H1 (cell line): Measurements from ENCODE around the gene TXNDC11. TPM values are rescaled to one million over a fixed set of nuclear protein-coding genes. Genes with fewer than 3 reads are reported as not detected.
A peak's percentile ranks its signal among the peaks of the same experiment; 100 is the strongest.

ENCODE experiments used
- HDAC2 ChIP-seq, 2 experiments: fragments of 300-600 bp in 1 of 2; sonication (generic) in 1 of 2; IDR thresholded peaks; 2 replicates each; pipeline ENCODE4 v1.6.1; 2011 to 2012; ENCODE audit warnings: low read depth in 2 of 2, low read length in 2 of 2, mild to moderate bottlenecking in 2 of 2, moderate library complexity in 2 of 2, borderline replicate concordance in 1 of 2, inconsistent platforms in 1 of 2
- KDM5A ChIP-seq: fragments of 200-600 bp; IDR thresholded peaks from 2 replicates; pipeline ENCODE4 v1.7.1; 2012; ENCODE audit warnings: mild to moderate bottlenecking, low read length, inconsistent platforms, mixed read lengths
- RAD21 ChIP-seq, 2 experiments: IDR thresholded peaks in 1 of 2; conservative IDR thresholded peaks in 1 of 2; 2 replicates each; pipeline ENCODE4 v1.6.1; 2011; ENCODE audit warnings: low read depth in 2 of 2, low read length in 2 of 2, improper control_type of control experiment in 1 of 2, inconsistent platforms in 1 of 2, mild to moderate bottlenecking in 1 of 2, moderate library complexity in 1 of 2
- RBBP5 ChIP-seq: IDR thresholded peaks from 2 replicates; pipeline ENCODE4 v1.7.1; 2012; ENCODE audit warnings: low read depth, mild to moderate bottlenecking, inconsistent platforms, low read length, moderate library complexity, borderline replicate concordance
- RXRA ChIP-seq: IDR thresholded peaks from 2 replicates; pipeline ENCODE4 v1.6.1; 2011; ENCODE audit warnings: low read depth, mild to moderate bottlenecking, low read length, moderate library complexity; ENCODE audit not compliant: insufficient read depth
- SAP30 ChIP-seq: fragments of 300-600 bp; sonication (generic); IDR thresholded peaks from 2 replicates; pipeline ENCODE4 v1.7.1; 2012; ENCODE audit warnings: low read length, moderate library complexity, mild to moderate bottlenecking, inconsistent platforms; ENCODE audit not compliant: insufficient read depth, insufficient replicate concordance
- TCF12 ChIP-seq: IDR thresholded peaks from 2 replicates; pipeline ENCODE4 v1.6.1; 2011; ENCODE audit warnings: low read depth, mild to moderate bottlenecking, low read length
- polyA plus RNA-seq, 7 experiments: library from polyadenylated mRNA; depleted of rRNA in 3 of 7; stranded (reverse) in 5 of 7; unstranded in 2 of 7; fragments of >200 nt in 5 of 7; fragments of 200-250 nt in 2 of 7; gene quantifications; 1 replicate in 5 of 7; 2 replicates in 1 of 7; 4 replicates in 1 of 7; pipeline versions ENCODE4 v1.2.1 to v1.2.3, GENCODE V29; 2011 to 2013; ENCODE audit warnings: missing spikeins in 2 of 7, mixed read lengths in 2 of 7
- total RNA-seq: library from RNA; stranded (reverse); fragmentation: NEBNext Ultra II Directional; extraction: Animal tissue kit (Norgen Biotek cat#: 25700); gene quantifications from 2 replicates; pipeline ENCODE4 v1.2.1, GENCODE V29; 2021
- TF ChIP-seq, protein P1 (sequence below): IDR thresholded peaks from 2 replicates; pipeline ENCODE4 v1.6.1; 2012; ENCODE audit warnings: inconsistent platforms
- TF ChIP-seq, protein P2 (sequence below): fragments of 300-600 bp; sonication (generic); IDR thresholded peaks from 2 replicates; pipeline ENCODE4 v1.7.1; 2012; ENCODE audit warnings: low read length, moderate library complexity, mild to moderate bottlenecking, inconsistent platforms; ENCODE audit not compliant: insufficient replicate concordance

The TXNDC11 gene
- total and polyA plus RNA-seq, 2 of the 8 experiments (the other 6 are each of a cell fraction or from before 2014, with no cell fraction given): 13.5 to 13.8 TPM

DNA sequence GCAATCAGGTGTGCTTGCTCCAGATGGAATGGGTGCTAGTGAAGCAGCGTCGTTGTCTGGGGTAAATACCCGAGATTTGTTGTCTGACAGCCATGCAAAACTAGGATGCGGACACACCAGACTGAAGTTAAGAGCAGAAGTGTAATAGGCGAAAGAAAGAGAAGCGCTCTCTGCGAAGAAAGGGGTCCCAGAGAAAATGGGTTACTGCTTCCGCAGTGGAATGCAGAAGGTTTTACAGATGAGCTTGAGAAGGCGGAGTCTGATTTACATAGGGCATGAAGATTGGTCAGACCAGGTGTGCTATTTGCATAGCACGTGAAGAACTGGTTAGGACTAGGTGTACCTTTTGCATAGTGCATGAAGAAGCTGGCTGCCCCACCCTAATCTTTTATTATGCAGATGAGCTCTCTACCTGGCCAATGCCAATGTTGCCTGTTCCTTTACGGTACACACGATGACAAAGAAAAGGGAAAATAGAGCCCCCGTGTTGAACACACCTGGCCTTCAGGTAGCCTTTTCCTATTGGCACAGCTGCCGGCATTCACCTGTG, 106.4 kb downstream of the TXNDC11 start (continued):
- TF ChIP-seq, protein P1, sequence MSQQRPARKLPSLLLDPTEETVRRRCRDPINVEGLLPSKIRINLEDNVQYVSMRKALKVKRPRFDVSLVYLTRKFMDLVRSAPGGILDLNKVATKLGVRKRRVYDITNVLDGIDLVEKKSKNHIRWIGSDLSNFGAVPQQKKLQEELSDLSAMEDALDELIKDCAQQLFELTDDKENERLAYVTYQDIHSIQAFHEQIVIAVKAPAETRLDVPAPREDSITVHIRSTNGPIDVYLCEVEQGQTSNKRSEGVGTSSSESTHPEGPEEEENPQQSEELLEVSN: no peak
- TF ChIP-seq TCF12 (peak; percentile 93), RXRA (no peak), SAP30 (no peak), KDM5A (no peak), RAD21 (IDR thresholded peaks at IDR 0.05 in 1 of 2, conservative IDR thresholded peaks at IDR 0.05 in 1 of 2; ENCODE audit: low read depth in 2 of 2, low read length in 2 of 2) (no peak; a peak in 1 of 4 replicates), RBBP5 (no peak), HDAC2 (IDR thresholded peaks at IDR 0.05; ENCODE audit: borderline replicate concordance in 1 of 2, low read depth in 2 of 2, low read length in 2 of 2) (no peak)
- TF ChIP-seq, protein P2, sequence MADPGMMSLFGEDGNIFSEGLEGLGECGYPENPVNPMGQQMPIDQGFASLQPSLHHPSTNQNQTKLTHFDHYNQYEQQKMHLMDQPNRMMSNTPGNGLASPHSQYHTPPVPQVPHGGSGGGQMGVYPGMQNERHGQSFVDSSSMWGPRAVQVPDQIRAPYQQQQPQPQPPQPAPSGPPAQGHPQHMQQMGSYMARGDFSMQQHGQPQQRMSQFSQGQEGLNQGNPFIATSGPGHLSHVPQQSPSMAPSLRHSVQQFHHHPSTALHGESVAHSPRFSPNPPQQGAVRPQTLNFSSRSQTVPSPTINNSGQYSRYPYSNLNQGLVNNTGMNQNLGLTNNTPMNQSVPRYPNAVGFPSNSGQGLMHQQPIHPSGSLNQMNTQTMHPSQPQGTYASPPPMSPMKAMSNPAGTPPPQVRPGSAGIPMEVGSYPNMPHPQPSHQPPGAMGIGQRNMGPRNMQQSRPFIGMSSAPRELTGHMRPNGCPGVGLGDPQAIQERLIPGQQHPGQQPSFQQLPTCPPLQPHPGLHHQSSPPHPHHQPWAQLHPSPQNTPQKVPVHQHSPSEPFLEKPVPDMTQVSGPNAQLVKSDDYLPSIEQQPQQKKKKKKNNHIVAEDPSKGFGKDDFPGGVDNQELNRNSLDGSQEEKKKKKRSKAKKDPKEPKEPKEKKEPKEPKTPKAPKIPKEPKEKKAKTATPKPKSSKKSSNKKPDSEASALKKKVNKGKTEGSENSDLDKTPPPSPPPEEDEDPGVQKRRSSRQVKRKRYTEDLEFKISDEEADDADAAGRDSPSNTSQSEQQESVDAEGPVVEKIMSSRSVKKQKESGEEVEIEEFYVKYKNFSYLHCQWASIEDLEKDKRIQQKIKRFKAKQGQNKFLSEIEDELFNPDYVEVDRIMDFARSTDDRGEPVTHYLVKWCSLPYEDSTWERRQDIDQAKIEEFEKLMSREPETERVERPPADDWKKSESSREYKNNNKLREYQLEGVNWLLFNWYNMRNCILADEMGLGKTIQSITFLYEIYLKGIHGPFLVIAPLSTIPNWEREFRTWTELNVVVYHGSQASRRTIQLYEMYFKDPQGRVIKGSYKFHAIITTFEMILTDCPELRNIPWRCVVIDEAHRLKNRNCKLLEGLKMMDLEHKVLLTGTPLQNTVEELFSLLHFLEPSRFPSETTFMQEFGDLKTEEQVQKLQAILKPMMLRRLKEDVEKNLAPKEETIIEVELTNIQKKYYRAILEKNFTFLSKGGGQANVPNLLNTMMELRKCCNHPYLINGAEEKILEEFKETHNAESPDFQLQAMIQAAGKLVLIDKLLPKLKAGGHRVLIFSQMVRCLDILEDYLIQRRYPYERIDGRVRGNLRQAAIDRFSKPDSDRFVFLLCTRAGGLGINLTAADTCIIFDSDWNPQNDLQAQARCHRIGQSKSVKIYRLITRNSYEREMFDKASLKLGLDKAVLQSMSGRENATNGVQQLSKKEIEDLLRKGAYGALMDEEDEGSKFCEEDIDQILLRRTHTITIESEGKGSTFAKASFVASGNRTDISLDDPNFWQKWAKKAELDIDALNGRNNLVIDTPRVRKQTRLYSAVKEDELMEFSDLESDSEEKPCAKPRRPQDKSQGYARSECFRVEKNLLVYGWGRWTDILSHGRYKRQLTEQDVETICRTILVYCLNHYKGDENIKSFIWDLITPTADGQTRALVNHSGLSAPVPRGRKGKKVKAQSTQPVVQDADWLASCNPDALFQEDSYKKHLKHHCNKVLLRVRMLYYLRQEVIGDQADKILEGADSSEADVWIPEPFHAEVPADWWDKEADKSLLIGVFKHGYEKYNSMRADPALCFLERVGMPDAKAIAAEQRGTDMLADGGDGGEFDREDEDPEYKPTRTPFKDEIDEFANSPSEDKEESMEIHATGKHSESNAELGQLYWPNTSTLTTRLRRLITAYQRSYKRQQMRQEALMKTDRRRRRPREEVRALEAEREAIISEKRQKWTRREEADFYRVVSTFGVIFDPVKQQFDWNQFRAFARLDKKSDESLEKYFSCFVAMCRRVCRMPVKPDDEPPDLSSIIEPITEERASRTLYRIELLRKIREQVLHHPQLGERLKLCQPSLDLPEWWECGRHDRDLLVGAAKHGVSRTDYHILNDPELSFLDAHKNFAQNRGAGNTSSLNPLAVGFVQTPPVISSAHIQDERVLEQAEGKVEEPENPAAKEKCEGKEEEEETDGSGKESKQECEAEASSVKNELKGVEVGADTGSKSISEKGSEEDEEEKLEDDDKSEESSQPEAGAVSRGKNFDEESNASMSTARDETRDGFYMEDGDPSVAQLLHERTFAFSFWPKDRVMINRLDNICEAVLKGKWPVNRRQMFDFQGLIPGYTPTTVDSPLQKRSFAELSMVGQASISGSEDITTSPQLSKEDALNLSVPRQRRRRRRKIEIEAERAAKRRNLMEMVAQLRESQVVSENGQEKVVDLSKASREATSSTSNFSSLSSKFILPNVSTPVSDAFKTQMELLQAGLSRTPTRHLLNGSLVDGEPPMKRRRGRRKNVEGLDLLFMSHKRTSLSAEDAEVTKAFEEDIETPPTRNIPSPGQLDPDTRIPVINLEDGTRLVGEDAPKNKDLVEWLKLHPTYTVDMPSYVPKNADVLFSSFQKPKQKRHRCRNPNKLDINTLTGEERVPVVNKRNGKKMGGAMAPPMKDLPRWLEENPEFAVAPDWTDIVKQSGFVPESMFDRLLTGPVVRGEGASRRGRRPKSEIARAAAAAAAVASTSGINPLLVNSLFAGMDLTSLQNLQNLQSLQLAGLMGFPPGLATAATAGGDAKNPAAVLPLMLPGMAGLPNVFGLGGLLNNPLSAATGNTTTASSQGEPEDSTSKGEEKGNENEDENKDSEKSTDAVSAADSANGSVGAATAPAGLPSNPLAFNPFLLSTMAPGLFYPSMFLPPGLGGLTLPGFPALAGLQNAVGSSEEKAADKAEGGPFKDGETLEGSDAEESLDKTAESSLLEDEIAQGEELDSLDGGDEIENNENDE: no peak
